UCSD-AML1 (cell line): ENCODE data around the gene NRSN2.

ENCODE experiments used
- DNase-seq: peaks from one replicate; lab custom pipeline; 2025; ENCODE audit not compliant: unreplicated experiment; lab: John Stamatoyannopoulos, UW

NRSN2 gene, protein sequence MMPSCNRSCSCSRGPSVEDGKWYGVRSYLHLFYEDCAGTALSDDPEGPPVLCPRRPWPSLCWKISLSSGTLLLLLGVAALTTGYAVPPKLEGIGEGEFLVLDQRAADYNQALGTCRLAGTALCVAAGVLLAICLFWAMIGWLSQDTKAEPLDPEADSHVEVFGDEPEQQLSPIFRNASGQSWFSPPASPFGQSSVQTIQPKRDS

DNA sequence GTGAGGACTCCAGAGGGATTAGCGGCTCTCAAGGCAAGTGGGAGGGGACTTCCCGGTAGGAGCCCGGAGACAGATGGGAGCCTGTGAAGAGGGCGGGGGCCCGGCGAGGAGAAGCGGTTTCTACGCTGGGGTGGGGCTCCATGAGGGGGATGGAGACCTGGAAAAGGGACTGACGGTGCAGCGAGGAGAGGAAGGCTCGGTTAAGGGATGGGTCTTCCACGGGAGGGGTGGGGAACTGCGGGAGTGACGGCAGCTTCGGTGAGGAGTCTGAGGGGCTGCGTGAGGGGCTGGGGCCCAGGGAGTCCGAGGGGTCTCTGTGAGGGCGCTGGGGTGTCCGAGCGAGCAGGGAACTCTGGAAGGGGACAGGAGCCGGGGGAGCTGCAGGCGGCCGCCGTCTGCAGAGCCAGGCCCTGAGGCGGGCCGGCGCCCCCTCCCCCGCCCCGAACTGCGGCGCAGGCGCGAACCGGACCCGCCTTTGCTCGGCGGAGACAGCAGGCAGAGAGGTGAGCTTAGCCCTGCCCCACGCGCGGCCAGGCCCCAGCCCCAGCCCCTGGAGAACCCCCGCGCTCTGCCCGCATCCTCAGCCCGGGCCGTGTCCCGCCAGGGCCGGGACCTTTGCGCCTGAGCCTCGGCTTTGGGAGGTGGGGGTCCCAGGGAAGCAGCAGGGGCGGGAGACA is at the start of gene NRSN2:
Gene NRSN2 (plus strand): TSS at position 472 of the 677 bp plus-strand sequence. CDS start 2,533 bp downstream, outside the sequence.
- DNase-seq = no peak

DNA sequence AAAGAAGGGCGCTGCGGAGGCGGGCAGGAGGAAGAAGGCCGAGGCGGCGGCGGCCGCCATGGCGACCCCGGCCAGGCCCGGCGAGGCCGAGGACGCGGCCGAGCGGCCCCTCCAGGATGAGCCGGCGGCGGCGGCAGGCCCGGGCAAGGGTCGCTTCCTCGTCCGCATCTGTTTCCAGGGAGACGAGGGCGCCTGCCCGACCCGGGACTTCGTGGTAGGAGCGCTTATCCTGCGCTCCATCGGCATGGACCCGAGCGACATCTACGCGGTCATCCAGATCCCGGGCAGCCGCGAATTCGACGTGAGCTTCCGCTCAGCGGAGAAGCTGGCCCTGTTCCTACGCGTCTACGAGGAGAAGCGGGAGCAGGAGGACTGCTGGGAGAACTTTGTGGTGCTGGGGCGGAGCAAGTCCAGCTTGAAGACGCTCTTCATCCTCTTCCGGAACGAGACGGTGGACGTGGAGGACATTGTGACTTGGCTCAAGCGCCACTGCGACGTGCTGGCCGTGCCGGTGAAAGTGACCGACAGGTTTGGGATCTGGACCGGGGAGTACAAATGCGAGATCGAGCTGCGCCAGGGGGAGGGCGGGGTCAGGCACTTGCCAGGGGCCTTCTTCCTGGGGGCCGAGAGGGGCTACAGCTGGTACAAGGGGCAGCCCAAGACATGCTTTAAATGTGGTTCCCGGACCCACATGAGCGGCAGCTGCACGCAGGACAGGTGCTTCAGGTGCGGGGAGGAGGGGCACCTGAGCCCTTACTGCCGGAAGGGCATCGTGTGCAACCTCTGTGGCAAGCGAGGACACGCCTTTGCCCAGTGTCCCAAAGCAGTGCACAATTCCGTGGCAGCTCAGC is 48.8 kb upstream of the NRSN2 start:
- DNase-seq = peak; percentile 68

DNA sequence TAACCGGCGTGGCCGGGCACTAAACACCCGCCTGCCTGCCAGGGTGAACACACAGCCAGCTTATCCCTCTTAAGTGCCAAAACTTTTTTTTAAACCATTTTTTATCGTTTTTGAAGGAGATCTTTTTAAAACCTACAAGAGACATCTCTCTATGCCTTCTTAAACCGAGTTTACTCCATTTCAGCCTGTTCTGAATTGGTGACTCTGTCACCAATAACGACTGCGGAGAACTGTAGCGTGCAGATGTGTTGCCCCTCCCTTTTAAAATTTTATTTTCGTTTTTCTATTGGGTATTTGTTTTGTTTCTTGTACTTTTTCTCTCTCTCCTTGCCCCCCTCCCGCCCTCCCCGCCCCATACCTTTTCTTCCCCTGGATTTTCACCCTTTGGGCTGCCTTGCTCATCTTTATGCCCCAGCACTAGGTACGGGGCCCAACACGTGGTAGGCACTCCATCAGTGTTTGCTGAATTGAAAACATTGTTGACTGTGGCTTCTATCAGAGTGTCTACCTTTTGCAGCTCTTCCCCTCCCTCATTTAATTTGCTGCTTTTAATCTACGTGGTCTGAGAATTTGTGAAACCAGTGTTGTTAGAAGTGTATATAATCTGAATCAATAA is 48.0 kb upstream of the NRSN2 start:
- DNase-seq = no peak

DNA sequence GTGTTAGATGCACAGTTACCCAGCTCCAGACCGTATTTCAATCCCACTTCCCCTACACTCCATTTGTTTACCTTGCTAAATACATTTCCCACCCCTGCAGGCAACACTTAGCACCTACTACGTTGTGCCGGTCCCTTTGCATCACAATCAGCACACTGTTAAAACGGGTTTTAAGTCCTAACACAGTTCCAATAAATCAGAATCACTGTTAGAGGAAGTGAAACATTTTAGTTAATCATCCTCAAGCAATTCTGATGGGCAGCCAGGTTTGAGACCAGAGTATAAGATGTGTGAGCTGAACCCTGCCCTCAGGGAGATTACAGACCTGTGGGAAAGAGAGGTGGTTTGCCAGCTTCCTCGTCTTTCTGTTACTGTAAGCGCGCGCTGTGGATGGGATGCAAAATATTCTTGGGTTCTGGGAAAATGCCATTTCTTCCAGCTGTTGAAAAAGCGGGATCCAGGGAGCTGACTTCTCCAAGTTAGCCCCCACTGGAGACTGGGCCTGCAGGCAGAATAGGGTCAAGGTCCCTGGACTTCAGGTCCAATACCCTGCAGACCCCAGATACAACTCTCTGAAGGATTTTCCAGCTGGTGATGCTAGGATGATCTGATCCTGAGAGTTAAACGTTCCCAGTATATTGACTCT is 46.4 kb upstream of the NRSN2 start:
- DNase-seq = no peak

DNA sequence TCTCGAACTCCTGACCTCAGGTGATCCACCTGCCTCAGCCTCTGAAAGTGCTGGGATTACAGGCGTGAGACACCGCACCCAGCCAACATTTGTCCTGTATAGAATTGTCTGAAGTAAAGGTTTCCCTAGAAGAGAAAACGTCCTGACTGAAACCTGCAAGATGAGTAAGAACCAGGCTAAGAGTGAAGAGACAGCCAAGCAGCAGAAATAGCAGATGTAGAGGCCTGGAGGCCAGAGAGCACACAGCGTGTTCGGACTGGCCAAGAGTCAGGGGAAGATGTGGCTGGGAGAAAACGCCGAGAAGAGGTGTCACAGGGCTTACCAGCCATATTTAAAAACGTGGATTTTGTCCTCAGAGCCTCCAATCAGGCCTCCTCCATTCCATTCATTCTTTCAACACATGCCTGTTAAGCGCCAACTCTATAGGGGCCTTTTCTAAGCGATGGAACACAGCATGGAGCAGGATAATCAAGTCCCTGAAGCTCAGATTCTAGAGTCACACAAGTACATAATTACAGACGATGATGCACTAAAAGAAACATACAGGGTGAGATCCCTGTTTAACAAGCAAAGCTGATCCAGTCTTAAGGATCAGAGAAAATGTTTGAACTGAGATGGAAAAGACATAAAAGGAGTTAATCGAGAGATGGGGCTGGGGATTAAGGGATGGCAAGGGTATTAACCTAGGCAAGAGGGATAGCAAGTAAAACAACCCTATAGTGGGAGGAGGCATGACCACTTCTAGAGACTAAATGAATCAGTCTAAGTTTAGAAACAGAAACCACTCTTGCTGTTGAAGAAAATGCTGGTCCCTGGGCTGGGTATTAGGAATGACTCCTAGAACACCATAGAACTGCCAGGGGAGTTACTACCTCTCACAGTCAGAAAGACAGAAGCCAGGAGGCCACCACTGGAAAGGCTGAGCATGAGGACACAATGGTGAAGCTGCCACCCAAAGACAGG is 44.7 kb upstream of the NRSN2 start:
- no peak for DNase-seq

DNA sequence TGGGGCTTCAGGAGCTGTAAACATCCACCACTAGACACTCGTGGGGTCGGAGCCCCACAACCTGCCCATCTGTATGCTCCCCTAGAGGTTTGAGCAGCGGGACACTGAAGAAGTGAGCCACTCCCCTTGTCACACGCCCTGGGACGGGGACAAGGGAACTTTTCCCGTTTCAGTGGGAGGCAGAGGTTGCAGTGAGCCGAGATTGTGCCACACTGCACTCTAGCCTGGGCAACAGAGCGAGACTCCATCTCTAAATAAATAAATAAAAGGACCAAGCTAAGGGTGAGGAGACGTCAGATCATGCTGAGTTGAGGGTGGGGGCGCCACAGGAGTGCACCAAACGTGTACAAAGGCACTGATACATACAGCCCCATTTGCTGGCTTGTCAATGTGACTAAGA is 41.2 kb upstream of the NRSN2 start:
- no peak for DNase-seq

DNA sequence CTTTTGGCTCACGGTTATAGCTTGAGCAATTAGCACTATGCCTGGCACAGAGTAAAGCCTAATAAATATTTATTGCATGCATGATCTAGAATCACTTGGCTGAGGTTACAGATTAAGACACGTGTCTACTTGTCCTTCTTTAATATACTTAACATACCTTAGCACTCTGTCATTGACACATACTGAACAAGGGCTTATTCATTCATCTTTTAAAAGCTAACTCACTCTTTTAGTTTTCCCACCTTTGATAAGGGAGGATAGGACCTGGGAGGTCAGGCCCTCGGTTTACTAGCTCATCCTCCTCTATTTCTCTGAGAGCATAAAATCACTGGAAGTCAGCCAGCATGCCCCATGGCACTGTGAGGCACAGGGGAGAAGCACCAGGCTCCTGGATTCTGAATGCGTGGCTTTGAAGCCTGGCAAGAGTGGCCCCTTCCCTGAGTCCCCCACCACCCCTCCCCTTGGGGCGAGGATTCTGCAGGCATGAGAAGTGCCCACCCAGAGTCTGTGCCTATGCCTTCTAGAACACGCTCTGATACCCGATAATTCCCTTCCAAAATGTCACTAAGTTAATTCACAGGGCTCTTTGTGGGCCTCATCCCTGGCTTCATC is 38.4 kb upstream of the NRSN2 start:
- DNase-seq = no peak

DNA sequence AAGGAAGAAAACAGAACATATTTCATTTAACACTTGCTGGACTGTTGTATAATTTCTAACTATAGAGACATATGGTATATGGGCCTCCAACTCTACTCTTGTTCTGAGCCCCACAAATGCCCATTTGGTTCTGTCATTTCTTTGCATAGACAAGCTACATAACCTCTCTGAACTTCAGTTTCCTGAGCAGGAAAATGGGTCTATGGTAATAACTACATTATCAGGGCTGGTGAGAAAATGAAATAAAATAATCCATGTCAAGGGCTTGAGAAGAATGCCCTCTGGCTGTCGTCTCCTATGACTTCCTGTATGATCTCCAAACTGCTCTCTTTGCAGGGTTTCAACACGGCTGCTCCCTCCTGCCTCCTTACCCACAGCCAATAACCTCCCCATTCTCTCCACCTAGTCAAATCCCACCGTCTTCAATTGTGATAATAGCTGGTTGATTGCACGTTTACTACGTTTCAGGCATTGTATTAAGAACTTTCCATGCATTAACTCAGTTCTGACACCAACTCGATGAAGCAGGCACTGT is 37.5 kb upstream of the NRSN2 start:
- DNase-seq = no peak

DNA sequence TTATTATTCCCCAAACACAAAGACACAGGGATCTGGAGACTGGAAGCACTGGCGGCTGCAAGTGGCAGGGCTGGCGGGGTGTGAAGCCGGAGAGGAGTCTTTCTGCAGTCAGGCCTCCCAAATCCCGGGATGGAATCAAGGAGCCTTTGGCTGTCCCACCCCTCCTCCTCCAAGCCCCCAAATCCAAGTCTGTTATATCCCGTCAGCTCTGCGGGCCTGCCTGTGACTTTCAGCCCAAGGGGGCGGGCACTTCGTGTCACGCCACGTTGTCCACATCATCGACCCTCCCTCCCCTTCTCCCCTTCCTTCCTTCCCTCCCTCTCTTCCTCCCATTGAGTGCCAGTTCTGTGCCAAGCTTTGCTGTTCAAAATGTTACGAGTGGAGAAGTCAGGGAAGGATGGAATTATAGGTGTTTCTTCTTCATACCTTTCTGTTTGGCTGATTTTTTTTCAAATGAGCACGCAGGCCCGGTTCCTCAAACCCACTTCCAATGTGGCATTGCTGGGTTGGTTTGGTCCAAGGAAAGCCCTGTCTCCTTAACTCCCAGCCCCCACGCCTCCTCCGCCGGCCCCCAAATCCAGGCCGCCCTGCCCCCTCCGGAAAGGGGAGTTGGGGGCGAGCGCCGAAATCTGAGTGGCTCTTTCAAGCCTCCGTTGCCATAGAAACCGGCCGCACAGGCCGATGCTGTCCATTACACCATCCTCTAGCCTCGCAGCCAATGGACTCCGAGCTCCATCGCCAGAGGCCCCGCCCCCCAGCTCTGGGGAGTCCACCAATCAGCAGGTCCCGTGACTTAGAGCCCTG is 36.9 kb upstream of the NRSN2 start:
- peak; percentile 98 for DNase-seq

DNA sequence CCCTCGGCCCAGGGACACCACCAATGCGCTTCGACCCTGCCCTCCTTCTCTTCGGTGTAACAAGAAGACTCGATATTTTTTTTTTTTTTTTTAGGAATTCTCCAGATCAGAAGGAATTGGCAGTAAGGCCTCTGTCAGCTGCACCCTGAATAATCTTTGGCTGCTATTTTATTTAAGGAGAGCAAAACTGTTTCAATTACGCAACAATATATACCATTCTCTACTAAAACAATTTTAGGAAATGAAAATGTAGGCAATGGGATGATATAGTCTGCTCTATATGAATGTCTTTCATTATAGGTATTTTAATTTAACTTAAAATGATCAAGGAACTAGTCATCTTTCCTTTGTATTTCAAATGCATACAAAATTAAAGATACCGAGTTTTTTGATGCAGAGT is 36.3 kb upstream of the NRSN2 start:
- no peak for DNase-seq

DNA sequence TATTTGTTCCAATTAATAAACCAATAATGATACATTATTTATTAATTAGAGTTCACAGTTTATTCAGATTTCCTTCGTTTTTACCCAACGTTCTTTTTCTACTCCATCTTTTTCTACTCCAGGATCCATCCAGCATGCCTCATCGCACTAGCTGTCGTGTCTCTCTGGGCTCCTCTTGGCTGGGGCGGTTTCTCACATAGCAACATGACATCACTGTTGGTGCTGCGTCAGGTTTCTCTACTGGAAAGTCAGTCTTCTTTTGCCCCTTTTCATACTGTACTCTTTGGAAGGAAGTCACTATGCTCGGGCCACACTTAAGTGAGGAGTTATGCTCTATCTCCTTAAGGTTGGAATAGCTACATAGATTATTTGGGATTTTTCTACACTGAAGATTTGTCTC is 35.3 kb upstream of the NRSN2 start:
- DNase-seq = no peak

DNA sequence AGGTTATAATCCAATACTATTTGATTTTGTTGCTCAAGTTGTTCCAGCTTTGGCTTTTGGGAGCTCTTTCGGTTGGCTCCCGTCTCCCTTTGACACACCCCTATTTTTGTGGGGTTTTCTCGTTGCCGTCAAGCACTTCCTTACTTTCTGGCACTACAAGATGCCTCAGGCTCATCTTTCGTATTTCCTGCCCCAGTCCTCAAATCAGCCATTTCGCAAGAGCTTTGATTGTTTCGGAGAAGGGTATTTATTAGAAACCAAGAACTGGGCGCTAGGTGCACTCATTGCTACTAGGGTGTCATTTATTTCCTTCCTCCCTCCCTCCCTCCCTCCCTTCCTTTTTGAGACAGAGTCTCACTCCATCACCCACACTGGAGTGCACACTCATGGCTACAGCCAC is 34.8 kb upstream of the NRSN2 start:
- DNase-seq = no peak

DNA sequence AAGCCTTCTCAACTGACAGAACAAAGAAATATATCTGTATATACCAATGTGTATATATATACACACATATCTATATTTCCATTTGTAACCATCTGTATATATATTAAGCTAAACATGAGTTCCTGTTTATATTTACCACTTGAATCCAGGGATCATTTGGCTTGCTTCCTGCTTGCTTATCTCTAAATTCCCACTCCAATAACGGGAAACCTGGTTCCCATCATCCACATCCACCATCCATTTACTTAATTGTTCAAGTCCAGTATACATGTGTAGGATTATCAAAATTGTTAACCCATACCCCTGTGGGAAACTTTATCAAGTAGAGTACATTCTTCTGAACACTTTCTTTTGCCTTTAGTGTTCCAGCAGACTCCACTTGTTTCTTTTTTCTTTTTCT is 34.0 kb upstream of the NRSN2 start:
- no peak for DNase-seq

DNA sequence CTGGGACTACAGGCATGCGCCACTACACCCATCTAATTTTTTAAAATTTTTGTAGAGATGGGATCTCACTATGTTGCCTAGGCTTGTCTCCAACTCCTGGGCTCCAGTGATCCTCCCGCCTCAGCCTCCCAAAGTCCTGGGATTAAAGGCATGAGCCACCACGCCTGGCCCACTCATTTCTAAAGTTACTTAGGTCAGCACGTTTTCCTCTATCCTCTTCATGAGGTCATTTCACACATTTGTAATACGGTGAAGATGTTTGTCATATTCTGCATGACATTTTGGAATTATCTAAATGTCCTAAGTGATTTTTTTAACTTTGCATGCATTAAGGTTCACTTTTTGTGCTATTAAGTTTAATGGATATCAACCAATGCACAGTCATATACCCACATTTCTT is 33.5 kb upstream of the NRSN2 start:
- no peak for DNase-seq

DNA sequence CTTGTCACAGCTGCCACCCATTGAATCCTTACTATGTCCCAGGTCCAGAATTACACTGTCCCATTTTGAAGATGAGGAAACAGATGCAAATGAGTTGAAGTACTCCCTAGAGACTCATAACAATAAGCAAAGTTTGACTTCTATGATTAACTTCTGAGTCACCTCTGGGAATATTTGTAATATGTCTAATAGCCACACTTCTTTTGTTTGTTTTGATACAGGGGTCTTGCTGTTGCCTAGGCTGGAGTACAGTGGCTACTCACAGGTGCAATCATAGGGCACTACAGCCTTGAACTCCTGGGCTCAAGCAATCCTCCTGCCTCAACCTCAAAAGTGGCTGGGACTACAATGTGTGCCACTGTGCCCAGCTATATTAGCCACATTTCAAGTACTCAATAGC is 33.0 kb upstream of the NRSN2 start:
- no peak for DNase-seq

DNA sequence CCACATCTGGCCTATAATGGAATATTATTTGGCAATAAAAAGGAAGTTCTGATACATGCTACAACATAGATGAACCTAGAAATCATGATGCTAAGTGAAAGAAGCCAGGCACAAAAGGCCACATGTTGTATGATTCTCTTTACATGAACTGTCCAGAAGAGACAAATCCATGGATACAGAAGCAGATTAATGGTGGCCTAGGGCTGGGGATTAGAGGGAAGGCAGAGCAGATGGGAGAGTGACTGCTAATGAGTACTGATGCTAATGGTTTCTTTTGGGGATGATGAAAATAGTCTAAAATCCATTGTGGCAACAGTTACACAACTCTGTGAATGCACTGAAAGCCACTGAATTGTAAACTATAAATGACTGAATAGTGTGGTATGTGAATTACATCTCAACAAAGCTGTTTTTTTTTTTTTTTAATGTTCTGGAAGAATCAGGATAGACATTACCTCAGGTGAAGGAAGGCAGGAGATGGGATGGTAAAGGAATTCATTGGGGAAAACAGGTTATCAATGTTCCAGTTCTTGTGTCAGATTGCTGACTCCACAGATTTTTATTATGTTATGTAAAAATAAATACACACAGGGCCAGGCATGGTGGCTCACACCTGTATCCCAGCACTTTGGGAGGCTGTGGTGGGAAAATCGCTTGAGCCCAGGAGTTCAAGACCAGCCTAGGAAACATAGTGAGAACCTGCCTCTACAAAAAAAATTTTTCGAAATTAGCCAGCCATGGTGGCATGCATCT is 30.4 kb upstream of the NRSN2 start:
- no peak for DNase-seq

DNA sequence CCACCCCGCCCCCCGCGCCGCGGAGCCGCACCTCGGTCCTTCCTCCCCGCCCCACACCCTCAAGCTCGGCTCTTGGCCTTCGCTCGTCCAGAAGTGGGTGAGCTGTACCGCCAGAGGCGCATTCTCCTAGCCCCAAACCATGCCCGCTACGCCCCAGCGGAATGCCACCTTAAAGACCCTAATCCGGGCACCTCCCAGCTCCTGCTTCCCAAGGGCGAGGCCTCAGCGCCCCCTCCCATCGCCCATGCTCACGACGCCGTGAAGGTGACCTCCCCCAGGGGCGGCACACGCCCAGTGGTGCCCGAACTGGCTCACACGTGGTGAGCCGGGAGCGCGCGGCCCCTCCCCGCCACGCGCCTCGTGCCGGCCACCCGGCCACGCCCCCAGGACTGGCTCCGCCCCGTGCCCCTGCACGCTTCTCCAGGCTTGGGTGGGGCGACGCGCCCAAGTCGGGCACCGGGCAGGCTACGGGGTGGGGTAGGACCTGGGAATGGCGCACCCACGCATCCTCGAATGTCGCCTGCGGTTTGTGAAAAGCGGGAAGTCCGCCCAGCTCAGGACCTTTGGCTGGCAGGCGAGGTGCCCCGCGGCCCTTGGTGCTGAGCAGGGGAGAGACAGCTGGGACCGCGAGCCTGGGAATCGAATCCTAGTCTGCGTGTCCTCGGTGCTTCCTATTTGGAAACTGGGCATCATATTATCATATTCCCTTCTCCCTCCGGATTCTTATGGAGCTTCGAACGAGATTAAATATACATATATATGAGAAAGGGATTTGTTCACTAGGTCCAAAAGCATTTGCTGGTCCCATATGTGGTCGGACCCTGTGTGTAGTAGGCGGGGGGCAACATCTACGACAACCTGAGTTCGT is 22.5 kb upstream of the NRSN2 start:
- DNase-seq = peak; percentile 97
